BLaER1 treated with 17β-estradiol and CSF1 and Interleukin-3, amounts not matched to agents 10 nM and 100 nM (cell line): ENCODE results near the gene ABCC9.

Experiments used
- H3K27ac ChIP-seq, 11 experiments: shearing (Covaris generic); formaldehyde crosslinking; 2 replicates each; pipeline ENCODE4 v1.8.1; 2022
- H3K27me3 ChIP-seq, 11 experiments: shearing (Covaris generic); formaldehyde crosslinking; 2 replicates each; pipeline ENCODE4 v1.8.1; 2022
- H3K36me3 ChIP-seq, 11 experiments: shearing (Covaris generic); formaldehyde crosslinking; 2 replicates each; pipeline ENCODE4 v1.8.1; 2022
- H3K4me1 ChIP-seq, 10 experiments: shearing (Covaris generic); formaldehyde crosslinking; 2 replicates each; pipeline ENCODE4 v1.8.1; 2022
- H3K4me2 ChIP-seq, 11 experiments: shearing (Covaris generic); formaldehyde crosslinking; 2 replicates each; pipeline ENCODE4 v1.8.1; 2022
- H3K4me3 ChIP-seq, 10 experiments: shearing (Covaris generic); formaldehyde crosslinking; 2 replicates each; pipeline ENCODE4 v1.8.1; 2022
- H3K9ac ChIP-seq, 11 experiments: shearing (Covaris generic); formaldehyde crosslinking; 2 replicates each; pipeline ENCODE4 v1.8.1; 2022
- H3K9me3 ChIP-seq, 11 experiments: shearing (Covaris generic); formaldehyde crosslinking; replicated peaks in 1 of 11; 2 replicates each; pipeline ENCODE4 v1.8.1; 2022
- H4K20me1 ChIP-seq, 11 experiments: shearing (Covaris generic); formaldehyde crosslinking; 2 replicates each; pipeline ENCODE4 v1.8.1; 2022
- Cebpa-rat ChIP-seq, 11 experiments: shearing (Covaris generic); IDR thresholded peaks; 2 replicates each; pipeline ENCODE4 v1.8.1; 2022

The ABCC9 gene

DNA sequence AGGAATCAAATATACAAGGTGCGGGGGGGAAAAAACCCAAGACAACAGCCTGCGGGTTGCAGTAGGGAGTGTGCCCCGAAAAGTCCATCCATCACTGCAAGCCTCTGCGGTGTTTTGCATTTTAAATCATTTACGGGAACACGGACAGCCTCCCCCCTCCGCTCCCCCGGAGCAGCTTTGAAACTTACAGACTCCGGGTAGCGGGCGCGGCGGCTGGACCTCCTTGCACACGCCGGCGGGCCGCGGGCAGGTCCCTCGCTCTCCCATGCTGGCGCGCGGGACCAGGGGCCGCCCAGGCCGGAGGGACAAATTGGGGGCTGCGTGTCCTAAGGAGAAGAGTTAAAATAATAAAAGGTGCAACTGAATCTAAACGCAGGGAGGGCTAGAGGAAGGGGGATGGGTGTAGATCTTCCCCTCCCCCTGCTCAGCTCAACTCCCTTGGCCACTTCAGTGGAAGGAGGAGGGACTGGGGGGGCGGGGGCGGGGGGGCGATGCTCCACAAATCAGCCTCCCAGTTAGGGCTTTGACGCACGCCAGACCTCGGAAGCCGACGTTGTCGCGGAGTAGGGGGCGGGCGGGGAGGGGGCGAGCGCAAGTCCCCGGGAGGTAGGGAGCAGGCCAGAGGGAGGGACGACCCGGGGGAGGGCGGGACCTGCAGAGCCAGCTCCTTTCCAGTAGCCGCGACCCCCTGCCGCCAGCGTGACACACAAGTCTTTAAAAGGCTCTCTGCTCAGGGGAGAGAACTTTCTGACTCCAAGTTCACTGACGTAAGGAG lies 166.7 kb downstream of the ABCC9 start, which contains the start of gene KCNJ8:
Gene KCNJ8, minus strand, starts transcription at position 349 of the 775 bp plus-strand sequence. CDS start 1,090 bp downstream, outside the sequence.
- H3K27ac ChIP-seq = no peak within 1 kb of the TSS
- no peaks in the 10 kb centered on the region for H3K36me3 ChIP-seq
- peaks cover 0 to 7% (median 0%) of the 10 kb centered on the region in 11 experiments; a peak in 2 of 22 replicates for H3K9me3 ChIP-seq
- no peak within 1 kb of the TSS for H3K4me2 ChIP-seq
- H3K4me1 ChIP-seq = no peaks in the 10 kb centered on the region
- H3K27me3 ChIP-seq = peaks cover 4 to 26% (median 23%) of the 10 kb centered on the region in 11 experiments; a peak in 21 of 22 replicates
- H3K4me3 ChIP-seq = no peak within 1 kb of the TSS
- no peak within 1 kb of the TSS for H3K9ac ChIP-seq
- no peak for TF ChIP-seq Cebpa-rat (IDR thresholded peaks at IDR 0.05)
- H4K20me1 ChIP-seq = no peaks in the 10 kb centered on the region

DNA sequence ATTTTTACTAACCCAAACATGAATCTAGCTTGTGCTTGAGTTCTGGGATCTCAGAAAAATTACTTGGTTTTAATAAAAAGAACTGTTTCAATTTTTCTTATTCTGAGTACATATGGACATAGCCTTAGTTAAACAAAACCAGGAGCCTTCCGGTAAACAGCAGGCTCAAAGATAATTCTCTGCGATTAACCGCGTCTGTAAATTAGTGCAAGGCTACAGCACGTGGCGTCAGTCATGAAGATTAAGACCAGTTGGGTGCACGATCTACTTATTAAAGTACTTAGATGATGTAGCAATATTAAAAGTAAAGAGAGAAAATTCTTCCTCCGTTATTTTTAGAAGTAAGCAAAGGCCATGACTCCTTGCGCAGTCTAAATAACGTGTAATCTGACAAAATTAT lies 167.4 kb downstream of the ABCC9 start:
- peaks cover 4 to 26% (median 23%) of the 10 kb centered on the region in 11 experiments; a peak in 21 of 22 replicates for H3K27me3 ChIP-seq
- H3K4me2 ChIP-seq = no peak overlapping the region
- TF ChIP-seq Cebpa-rat (IDR thresholded peaks at IDR 0.05) = no peak
- H3K4me1 ChIP-seq = no peaks in the 10 kb centered on the region
- no peak overlapping the region for H3K9ac ChIP-seq
- H3K4me3 ChIP-seq = no peak overlapping the region
- H3K36me3 ChIP-seq = no peaks in the 10 kb centered on the region
- no peak overlapping the region for H3K27ac ChIP-seq
- no peaks in the 10 kb centered on the region for H4K20me1 ChIP-seq
- H3K9me3 ChIP-seq = peaks cover 0 to 7% (median 0%) of the 10 kb centered on the region in 11 experiments; a peak in 2 of 22 replicates

DNA sequence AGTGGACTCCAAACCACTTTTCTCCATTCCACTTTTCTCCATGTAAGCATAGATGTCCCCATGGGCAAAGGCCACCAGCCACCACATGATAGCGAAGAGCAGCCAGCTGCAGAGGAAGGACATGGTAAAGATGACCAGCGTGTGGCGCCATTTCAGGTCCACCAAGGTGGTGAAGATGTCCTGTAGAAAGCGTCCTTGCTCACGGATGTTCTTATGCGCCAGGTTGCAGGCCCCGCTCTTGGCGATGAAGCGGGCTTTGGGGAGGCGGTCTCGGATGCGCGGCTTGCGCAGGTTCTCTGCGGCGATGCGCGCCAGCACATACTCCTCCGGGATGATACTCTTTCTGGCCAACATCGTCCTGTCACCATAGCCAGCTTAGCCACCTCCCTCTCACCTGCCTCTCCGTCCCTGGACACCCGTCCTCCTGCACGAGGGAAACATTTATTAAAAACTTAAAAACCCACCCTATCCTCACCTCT lies 167.9 kb downstream of the ABCC9 start:
- H3K27me3 ChIP-seq = peaks cover 4 to 26% (median 23%) of the 10 kb centered on the region in 11 experiments; a peak in 21 of 22 replicates
- H3K9me3 ChIP-seq = peaks cover 0 to 7% (median 0%) of the 10 kb centered on the region in 11 experiments; a peak in 2 of 22 replicates
- H3K36me3 ChIP-seq = no peaks in the 10 kb centered on the region
- no peak overlapping the region for H3K9ac ChIP-seq
- no peak for TF ChIP-seq Cebpa-rat (IDR thresholded peaks at IDR 0.05)
- H3K4me1 ChIP-seq = no peaks in the 10 kb centered on the region
- H3K27ac ChIP-seq = no peak overlapping the region
- no peak overlapping the region for H3K4me2 ChIP-seq
- no peak overlapping the region for H3K4me3 ChIP-seq
- H4K20me1 ChIP-seq = no peaks in the 10 kb centered on the region

DNA sequence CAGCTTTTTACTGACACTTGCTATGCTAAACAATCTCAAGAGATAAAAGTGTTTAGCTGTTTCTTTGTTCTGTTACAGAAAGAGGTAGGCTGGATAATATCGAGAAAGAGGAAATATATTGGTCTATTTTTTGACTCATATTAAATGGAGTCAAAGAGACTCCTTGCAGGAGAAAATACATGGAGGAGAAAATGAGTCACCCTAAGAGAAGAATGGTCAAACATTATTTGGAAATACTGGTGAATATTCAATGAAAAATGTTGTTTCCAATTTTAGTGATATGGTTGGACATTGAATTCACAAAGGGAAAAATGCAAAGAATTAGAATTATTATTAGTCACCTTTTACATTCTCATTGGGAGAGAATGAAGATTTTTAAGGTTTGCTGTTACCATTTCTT lies 169.9 kb downstream of the ABCC9 start:
- Histone ChIP-seq H3K4me3 (no peak overlapping the region), H3K9me3 (peaks cover 0 to 7% (median 0%) of the 10 kb centered on the region in 11 experiments; a peak in 2 of 22 replicates), H3K4me1 (no peaks in the 10 kb centered on the region), H3K36me3 (no peaks in the 10 kb centered on the region), H3K9ac (no peak overlapping the region), H3K27ac (no peak overlapping the region), H3K27me3 (peaks cover 4 to 26% (median 23%) of the 10 kb centered on the region in 11 experiments; a peak in 21 of 22 replicates), H3K4me2 (no peak overlapping the region), H4K20me1 (no peaks in the 10 kb centered on the region)
- no peak for TF ChIP-seq Cebpa-rat (IDR thresholded peaks at IDR 0.05)

DNA sequence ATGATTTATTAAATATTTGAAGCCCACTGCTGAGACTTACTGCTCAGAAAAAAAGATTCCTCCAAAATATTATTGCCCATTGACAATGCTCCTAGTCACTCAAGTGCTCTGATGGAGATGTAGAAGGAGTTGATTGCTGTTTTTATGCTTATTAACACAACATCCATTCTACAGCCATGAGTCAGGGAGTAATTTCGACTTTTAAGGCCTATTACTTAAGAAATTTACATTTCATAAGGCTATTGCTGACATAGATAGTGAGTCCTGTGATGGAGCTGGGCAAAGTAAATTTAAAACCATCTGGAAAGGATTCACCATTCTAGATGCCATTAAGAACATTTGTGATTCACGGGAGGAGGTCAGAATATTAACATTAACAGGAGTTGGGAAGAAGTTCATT lies 171.9 kb downstream of the ABCC9 start:
- TF ChIP-seq Cebpa-rat (IDR thresholded peaks at IDR 0.05) = no peak
- no peak overlapping the region for H3K4me2 ChIP-seq
- H4K20me1 ChIP-seq = no peaks in the 10 kb centered on the region
- H3K4me3 ChIP-seq = no peak overlapping the region
- peaks cover 2 to 13% (median 11%) of the 10 kb centered on the region in 11 experiments; a peak in 21 of 22 replicates for H3K27me3 ChIP-seq
- no peaks in the 10 kb centered on the region for H3K4me1 ChIP-seq
- peaks cover 0 to 5% (median 0%) of the 10 kb centered on the region in 11 experiments; a peak in 2 of 22 replicates for H3K9me3 ChIP-seq
- H3K36me3 ChIP-seq = no peaks in the 10 kb centered on the region
- no peak overlapping the region for H3K27ac ChIP-seq
- no peak overlapping the region for H3K9ac ChIP-seq

DNA sequence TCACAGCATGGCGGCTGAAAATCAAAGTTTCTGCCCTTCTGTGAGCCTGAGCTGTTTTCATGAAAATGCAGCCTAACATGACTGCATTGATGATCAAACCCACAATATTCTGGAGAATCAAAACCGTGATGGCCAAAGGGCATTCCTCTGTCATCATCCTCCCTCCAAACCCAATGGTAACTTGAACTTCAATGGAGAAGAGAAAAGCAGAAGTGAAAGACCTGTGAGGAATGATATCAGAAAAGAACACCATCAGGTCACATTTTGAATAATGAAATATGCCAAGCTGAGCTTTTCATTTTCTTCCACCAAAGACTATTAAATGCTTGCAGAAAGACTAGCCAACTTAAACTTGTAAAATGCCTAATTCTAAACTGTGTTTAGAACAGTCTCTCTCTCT lies 174.8 kb downstream of the ABCC9 start:
- Histone ChIP-seq H3K9me3 (no peaks in the 10 kb centered on the region), H3K4me2 (no peak overlapping the region), H3K36me3 (no peaks in the 10 kb centered on the region), H3K27ac (no peak overlapping the region), H3K27me3 (no peaks in the 10 kb centered on the region), H3K4me1 (no peaks in the 10 kb centered on the region), H4K20me1 (no peaks in the 10 kb centered on the region; a peak in 1 of 22 replicates), H3K4me3 (no peak overlapping the region), H3K9ac (no peak overlapping the region)
- TF ChIP-seq Cebpa-rat (IDR thresholded peaks at IDR 0.05) = no peak

DNA sequence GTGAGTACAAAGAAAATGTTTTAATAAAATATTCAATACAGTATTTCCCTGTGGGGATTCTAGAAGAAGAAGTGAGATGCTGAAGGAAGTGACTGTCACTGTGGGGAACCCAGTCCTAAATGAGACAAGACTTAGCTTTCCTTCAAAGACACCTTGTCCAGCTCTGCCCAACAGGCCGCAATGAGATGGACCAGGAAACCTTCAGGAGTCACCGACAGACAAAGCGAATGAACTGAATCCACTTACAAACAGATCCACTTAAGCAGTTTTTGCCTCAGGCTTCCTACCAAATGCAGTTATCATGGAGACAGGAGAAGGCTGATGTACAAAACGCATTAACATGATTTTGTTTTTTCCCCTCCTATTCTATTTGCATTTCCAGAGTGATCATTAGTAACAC lies 176.3 kb downstream of the ABCC9 start:
- H3K27ac ChIP-seq = no peak overlapping the region
- no peaks in the 10 kb centered on the region for H3K36me3 ChIP-seq
- H4K20me1 ChIP-seq = no peaks in the 10 kb centered on the region; a peak in 1 of 22 replicates
- H3K9ac ChIP-seq = no peak overlapping the region
- H3K9me3 ChIP-seq = no peaks in the 10 kb centered on the region
- H3K4me1 ChIP-seq = no peaks in the 10 kb centered on the region
- H3K27me3 ChIP-seq = no peaks in the 10 kb centered on the region
- no peak for TF ChIP-seq Cebpa-rat (IDR thresholded peaks at IDR 0.05)
- H3K4me2 ChIP-seq = no peak overlapping the region
- no peak overlapping the region for H3K4me3 ChIP-seq

DNA sequence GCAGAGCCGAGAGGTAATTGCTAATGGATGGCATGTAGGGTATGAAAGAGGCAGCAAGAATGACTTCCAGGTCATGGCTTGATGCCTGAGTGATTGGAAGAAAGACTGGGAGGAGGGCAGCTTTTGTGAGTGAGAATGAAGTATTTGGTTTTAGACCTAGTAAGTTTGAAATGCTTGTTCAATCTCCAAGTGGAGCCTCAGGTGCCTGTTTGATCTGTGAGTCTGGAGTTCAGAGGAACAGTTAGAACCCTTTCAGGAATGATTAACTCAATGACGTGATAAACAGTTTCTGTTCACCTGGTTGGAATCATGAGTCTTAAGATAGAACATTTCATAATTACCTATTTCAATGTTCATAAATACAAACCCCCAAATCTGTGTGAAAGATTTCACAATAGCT lies 177.2 kb downstream of the ABCC9 start:
- Histone ChIP-seq H3K4me3 (no peak overlapping the region), H3K27ac (no peak overlapping the region)
- TF ChIP-seq Cebpa-rat (IDR thresholded peaks at IDR 0.05) = no peak

DNA sequence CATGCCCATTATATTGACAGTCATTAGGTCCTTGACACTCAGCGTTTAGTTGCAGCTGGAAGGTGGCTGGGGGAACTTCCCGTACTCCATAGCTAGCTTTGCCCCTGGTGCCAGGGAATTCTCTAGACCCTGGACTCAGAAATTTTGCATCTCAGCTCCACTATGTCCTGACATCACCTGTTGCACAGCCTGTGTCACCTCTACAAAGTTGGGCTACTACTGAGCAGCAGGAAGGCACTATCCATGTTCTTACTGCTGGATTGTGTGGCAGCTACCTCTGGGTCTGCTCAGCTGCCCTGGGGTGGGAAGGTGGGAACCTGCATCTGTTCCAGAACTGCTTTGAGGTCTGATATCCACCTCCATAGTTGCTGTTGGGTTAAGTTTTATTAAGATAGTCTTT lies 177.7 kb downstream of the ABCC9 start:
- Histone ChIP-seq H3K4me3 (no peak overlapping the region), H3K27me3 (no peaks in the 10 kb centered on the region), H3K27ac (no peak overlapping the region), H3K4me2 (no peak overlapping the region), H3K9me3 (no peaks in the 10 kb centered on the region), H3K9ac (no peak overlapping the region), H3K4me1 (no peaks in the 10 kb centered on the region), H3K36me3 (no peaks in the 10 kb centered on the region), H4K20me1 (no peaks in the 10 kb centered on the region; a peak in 1 of 22 replicates)
- no peak for TF ChIP-seq Cebpa-rat (IDR thresholded peaks at IDR 0.05)

More for the DNA sequence above, 177.2 kb downstream of the ABCC9 start:
- Histone ChIP-seq H3K4me2 (no peak overlapping the region), H4K20me1 (no peaks in the 10 kb centered on the region; a peak in 1 of 22 replicates), H3K9ac (no peak overlapping the region), H3K9me3 (no peaks in the 10 kb centered on the region), H3K36me3 (no peaks in the 10 kb centered on the region), H3K4me1 (no peaks in the 10 kb centered on the region), H3K27me3 (no peaks in the 10 kb centered on the region)
